A549 (cell line): Measurements from ENCODE around the gene NKAIN2.

Experiments
- EP300 ChIP-seq, 2 experiments: fragments of >200 bp; sonication (Bioruptor Twin); formaldehyde crosslinking; IDR thresholded peaks; 2 replicates in 1 of 2; 3 replicates in 1 of 2; pipeline ENCODE4 v1.6.1; 2016 to 2017
- MAFK ChIP-seq: fragments of 450-650 bp; IDR thresholded peaks from 2 replicates; pipeline ENCODE4 v1.6.1; 2014; ENCODE audit not compliant: partially characterized antibody
- MYC ChIP-seq: IDR thresholded peaks from 2 replicates; pipeline ENCODE4 v1.6.1; 2012; ENCODE audit warnings: mild to moderate bottlenecking, inconsistent platforms, low read length, improper control_type of control experiment, borderline replicate concordance
- SREBF2 ChIP-seq: fragments of 450-650 bp; IDR thresholded peaks from 2 replicates; pipeline ENCODE4 v1.6.1; 2014; ENCODE audit warnings: mild to moderate bottlenecking, moderate library complexity
- TF ChIP-seq, protein P1 (sequence below): IDR thresholded peaks from 2 replicates; pipeline ENCODE4 v1.6.1; 2012
- TF ChIP-seq, protein P2 (sequence below): fragments of >200 bp; sonication (Bioruptor Twin); formaldehyde crosslinking; IDR thresholded peaks from 3 replicates; pipeline ENCODE4 v1.5.1; 2016
- TF ChIP-seq, protein P3 (sequence below): IDR thresholded peaks from 2 replicates; pipeline ENCODE4 v1.6.1; 2012; ENCODE audit warnings: low read depth, borderline replicate concordance

DNA sequence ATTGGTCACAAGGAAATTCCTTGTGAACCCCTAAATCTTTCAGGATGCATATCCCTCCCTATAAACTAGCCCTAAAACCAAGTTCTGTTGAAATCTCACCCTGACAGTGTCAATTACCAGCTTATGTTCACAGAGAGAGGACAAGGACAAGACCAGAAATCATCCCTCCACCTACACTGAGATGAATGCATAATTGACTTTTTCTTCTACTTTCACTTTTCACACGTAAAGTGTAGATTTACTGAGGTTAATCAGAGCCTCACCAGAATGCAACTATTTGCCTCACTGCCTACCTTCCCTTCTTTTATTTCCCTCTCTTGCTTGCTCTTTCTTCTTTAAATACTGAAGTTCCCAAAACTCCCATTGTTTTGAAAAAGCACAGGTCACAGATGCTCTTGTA is 15.3 kb upstream of the NKAIN2 start:
- TF ChIP-seq, protein P1, sequence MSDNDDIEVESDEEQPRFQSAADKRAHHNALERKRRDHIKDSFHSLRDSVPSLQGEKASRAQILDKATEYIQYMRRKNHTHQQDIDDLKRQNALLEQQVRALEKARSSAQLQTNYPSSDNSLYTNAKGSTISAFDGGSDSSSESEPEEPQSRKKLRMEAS: no peak
- TF ChIP-seq MAFK: no peak
- TF ChIP-seq MYC: no peak
- TF ChIP-seq EP300 (IDR thresholded peaks at IDR 0.05): no peak
- TF ChIP-seq, protein P2, sequence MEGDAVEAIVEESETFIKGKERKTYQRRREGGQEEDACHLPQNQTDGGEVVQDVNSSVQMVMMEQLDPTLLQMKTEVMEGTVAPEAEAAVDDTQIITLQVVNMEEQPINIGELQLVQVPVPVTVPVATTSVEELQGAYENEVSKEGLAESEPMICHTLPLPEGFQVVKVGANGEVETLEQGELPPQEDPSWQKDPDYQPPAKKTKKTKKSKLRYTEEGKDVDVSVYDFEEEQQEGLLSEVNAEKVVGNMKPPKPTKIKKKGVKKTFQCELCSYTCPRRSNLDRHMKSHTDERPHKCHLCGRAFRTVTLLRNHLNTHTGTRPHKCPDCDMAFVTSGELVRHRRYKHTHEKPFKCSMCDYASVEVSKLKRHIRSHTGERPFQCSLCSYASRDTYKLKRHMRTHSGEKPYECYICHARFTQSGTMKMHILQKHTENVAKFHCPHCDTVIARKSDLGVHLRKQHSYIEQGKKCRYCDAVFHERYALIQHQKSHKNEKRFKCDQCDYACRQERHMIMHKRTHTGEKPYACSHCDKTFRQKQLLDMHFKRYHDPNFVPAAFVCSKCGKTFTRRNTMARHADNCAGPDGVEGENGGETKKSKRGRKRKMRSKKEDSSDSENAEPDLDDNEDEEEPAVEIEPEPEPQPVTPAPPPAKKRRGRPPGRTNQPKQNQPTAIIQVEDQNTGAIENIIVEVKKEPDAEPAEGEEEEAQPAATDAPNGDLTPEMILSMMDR: no peak
- TF ChIP-seq, protein P3, sequence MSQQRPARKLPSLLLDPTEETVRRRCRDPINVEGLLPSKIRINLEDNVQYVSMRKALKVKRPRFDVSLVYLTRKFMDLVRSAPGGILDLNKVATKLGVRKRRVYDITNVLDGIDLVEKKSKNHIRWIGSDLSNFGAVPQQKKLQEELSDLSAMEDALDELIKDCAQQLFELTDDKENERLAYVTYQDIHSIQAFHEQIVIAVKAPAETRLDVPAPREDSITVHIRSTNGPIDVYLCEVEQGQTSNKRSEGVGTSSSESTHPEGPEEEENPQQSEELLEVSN: no peak
- TF ChIP-seq SREBF2: no peak
